A673 (cell line): ENCODE data around the gene LCN9.

Experiments used
- CTCF ChIP-seq: fragments of 300-800, 200-600 bp; sonication (generic); conservative IDR thresholded peaks from 2 replicates; pipeline ENCODE4 v1.5.1; 2017; ENCODE audit warnings: low read depth, mild to moderate bottlenecking, antibody characterized with exemption, low read length, moderate library complexity, mixed read lengths
- EZH2 ChIP-seq: fragments of 200-600 bp; sonication (generic); IDR thresholded peaks from 2 replicates; pipeline ENCODE4 v1.6.1; 2017; ENCODE audit warnings: borderline replicate concordance, low read depth, mild to moderate bottlenecking, mixed read lengths, antibody characterized with exemption, low read length; ENCODE audit not compliant: poor library complexity, severe bottlenecking

DNA sequence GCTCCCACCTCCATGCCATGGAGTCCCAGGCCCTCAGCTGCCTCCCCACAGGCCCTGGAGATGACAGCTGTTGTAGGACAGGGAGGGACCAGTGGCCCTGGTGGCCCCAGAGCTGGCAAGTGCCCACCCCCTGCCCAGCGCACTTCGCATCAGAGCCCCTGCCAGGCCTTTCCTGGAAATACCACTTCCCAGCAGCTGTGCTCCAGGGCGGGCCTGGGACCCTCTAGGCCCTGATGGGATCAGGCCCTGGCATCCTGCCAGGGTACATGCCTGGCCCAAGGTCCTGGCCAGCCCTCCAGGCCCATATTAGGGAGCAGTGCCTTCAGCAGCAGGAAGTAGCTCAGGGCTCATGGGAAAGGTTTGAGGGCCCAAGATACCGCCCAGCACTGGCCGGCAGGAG is 41.4 kb downstream of the LCN9 start:
- TF ChIP-seq EZH2 (no peak), CTCF (no peak)
